ENCODE measurements around the gene CFAP221.

DNA sequence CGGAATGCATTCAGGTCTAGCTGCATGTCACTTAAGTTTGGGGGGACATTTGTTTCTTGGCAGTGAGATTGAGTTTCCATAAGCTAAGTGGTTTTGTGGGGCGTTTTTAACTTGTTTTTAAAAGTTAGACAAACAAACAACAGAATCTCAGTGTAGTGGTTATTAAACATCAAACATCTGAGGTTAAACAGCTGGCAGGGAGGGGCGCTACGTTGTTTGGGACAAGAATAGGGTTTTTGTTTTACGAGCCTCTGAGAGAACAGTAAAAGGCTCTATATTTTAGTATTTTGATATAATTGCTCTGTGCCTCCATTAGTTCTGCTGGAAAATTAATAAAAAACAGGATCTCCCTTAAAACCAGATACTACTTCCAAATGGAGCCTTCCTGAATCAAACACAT lies 93.1 kb downstream of the CFAP221 start:
- TF ChIP-seq, protein P1, sequence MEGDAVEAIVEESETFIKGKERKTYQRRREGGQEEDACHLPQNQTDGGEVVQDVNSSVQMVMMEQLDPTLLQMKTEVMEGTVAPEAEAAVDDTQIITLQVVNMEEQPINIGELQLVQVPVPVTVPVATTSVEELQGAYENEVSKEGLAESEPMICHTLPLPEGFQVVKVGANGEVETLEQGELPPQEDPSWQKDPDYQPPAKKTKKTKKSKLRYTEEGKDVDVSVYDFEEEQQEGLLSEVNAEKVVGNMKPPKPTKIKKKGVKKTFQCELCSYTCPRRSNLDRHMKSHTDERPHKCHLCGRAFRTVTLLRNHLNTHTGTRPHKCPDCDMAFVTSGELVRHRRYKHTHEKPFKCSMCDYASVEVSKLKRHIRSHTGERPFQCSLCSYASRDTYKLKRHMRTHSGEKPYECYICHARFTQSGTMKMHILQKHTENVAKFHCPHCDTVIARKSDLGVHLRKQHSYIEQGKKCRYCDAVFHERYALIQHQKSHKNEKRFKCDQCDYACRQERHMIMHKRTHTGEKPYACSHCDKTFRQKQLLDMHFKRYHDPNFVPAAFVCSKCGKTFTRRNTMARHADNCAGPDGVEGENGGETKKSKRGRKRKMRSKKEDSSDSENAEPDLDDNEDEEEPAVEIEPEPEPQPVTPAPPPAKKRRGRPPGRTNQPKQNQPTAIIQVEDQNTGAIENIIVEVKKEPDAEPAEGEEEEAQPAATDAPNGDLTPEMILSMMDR (IDR thresholded peaks at IDR 0.05), result no peak
- TF ChIP-seq POLR2A (IDR thresholded peaks at IDR 0.05), result no peak
- no peak for TF ChIP-seq POLR2AphosphoS5 (IDR thresholded peaks at IDR 0.05)
